Measurements from ENCODE around the gene SAMSN1.
"Not testable (repeated sequence)": the region's sequence is repeated elsewhere in the genome, so short reads cannot be mapped to it uniquely, and the experiment has no call there.

Gene SAMSN1

GRCh38 chr21:14531757-14532316, 14.3 kb downstream of the SAMSN1 start:
- no peak for DNase-seq (ENCODE audit: low read depth in 1 of 2, low spot score in 1 of 2)

- DNase-seq (ENCODE audit: low read depth in 1 of 2, low spot score in 1 of 2): no peak
Measured at GRCh38 chr21:14530592-14530991, 15.5 kb downstream of the SAMSN1 start.

- DNase-seq (ENCODE audit: low read depth in 1 of 2, low spot score in 1 of 2): no peak
Measured at GRCh38 chr21:14528815-14529214, 17.3 kb downstream of the SAMSN1 start.

GRCh38 chr21:14527696-14528652, 18.1 kb downstream of the SAMSN1 start:
- DNase-seq (ENCODE audit: low read depth in 1 of 2, low spot score in 1 of 2): no peak

GRCh38 chr21:14526836-14527695, 19.0 kb downstream of the SAMSN1 start:
- no peak for DNase-seq (ENCODE audit: low read depth in 1 of 2, low spot score in 1 of 2)

- DNase-seq (ENCODE audit: low read depth in 1 of 2, low spot score in 1 of 2): no peak
Measured at GRCh38 chr21:14526199-14526598, 19.9 kb downstream of the SAMSN1 start.

DNA sequence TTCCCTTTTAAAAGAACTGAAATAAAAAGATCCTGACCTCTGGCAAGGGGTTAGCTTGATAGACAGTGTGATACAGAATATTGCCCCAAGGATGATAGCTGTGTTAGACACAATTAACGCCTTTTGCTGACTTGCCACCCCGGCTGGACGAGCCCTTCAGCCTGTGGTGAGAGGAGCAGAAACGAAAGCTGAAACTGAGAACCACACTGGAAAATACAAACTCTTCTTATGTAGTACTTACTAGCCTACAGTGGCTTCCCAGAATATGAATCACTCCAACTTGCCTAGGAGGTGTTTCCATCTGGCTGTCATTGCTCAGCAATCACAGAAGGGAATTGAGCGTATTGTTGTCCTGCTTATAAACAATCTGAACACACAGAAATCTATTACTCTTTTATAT, 22.9 kb downstream of the SAMSN1 start:
- DNase-seq (ENCODE audit: low read depth in 1 of 2, low spot score in 1 of 2): no peak

GRCh38 chr21:14522736-14523135, 23.4 kb downstream of the SAMSN1 start:
- no peak for DNase-seq (ENCODE audit: low read depth in 1 of 2, low spot score in 1 of 2)

GRCh38 chr21:14520535-14520934, 25.6 kb downstream of the SAMSN1 start:
- no peak for DNase-seq (ENCODE audit: low read depth in 1 of 2, low spot score in 1 of 2)

DNA sequence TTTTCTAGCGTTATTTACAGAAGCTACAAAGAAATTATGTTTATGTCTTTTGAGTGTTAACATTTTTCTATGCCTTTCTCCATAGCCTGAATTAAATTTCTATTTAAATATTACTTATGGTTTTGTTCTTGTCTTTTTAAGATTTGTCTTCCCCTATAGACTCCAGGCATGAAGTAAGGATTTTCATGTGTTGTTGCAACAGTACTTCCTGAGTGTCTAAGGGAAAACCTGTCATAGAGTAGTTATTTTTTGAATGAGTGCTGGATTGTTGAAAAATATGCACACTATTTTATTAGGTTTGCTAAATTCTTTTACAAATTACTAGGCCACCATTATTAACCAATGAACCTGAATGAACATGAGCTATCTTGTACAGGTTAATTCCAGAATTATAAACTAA, 27.1 kb downstream of the SAMSN1 start:
- no peak for DNase-seq (ENCODE audit: low read depth in 1 of 2, low spot score in 1 of 2)

DNA sequence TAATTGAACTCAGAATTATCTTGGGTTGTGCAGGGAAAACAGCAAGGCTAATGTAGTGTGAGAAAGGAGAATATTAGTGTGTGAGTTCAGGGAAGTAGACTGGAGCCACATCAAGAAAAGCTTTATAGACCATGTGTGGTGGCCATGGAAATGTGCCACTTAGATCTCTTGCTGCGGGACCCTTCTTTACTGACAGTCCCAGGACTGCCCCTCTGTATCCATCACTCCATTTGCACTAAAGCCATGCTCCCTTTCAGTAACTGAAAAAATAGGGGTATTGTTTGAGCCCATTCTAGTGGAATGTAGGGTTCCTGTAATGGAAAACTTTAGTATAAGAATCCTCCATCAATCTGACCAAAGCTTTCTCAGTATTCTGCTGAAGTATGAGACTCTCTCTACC, 32.3 kb downstream of the SAMSN1 start:
- DNase-seq (ENCODE audit: low read depth in 1 of 2, low spot score in 1 of 2): no peak

DNA sequence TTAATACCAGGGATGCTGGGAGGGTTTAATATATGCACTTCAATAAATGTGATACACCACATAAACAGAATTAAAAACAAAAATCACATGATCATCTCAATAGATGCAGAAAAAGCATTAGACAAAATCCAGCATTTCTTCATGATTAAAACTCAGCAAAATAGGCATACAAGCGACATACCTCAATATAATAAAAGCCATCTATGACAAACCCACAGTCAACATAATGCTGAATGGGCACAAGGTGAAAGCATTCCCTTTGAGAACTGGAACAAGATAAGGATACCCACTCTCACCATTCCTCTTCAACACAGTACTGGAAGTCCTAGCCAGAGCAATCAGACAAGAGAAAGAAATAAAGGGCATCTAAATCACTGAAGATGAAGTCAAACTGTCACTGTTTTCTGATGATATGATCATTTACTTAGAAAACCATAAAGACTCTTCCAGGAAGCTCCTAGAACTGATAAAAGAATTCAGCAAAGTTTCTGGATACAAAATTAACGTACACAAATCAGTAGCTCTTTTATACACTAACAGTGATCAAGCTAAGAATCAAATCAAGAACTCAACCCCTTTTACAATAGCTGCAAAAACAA, 39.2 kb downstream of the SAMSN1 start:
- DNase-seq (ENCODE audit: low read depth in 1 of 2, low spot score in 1 of 2): not testable (repeated sequence)

GRCh38 chr21:14500873-14501272, 45.2 kb downstream of the SAMSN1 start:
- DNase-seq (ENCODE audit: low read depth in 1 of 2, low spot score in 1 of 2): no peak

DNA sequence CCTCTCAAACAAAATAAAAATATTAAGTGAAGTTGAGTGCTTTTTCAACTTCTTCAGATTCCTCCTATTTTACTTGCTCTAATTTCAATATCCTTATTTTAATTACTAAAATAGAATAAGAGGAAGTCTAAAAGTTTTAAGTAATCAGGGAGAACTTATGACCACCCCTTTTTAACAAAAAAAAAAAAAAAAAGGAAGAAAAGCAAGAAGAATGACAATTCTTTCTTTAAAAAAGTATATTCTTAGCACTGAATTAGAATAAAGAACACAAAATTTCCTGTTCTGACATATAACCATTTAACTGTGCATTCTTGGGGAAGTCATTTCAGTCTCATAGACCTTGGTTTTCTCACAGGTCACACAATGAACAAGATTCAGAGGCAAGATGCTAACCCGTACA, 46.8 kb downstream of the SAMSN1 start:
- no peak for DNase-seq (ENCODE audit: low read depth in 1 of 2, low spot score in 1 of 2)

- DNase-seq (ENCODE audit: low read depth in 1 of 2, low spot score in 1 of 2): no peak
Measured at GRCh38 chr21:14497825-14498224, 48.3 kb downstream of the SAMSN1 start.

- no peak for DNase-seq (ENCODE audit: low read depth in 1 of 2, low spot score in 1 of 2)
Measured at GRCh38 chr21:14495075-14495474, 51.0 kb downstream of the SAMSN1 start.

DNA sequence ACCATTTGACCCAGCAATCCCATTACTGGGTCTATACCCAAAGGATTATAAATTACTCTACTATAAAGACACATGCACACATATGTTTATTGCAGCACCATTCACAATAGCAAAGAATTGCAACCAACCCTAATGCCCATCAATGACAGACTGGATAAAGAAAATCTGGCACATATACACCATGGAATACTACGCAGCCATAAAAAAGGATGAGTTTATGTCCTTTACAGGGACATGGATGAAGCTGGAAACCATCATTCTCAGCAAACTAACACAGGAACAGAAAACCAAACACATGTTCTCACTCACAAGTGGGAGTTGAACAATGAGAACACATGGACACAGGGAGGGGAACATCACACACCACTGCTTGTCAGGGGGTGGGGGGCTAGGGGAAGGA, 51.9 kb downstream of the SAMSN1 start:
- DNase-seq (ENCODE audit: low read depth in 1 of 2, low spot score in 1 of 2): not testable (repeated sequence)

DNA sequence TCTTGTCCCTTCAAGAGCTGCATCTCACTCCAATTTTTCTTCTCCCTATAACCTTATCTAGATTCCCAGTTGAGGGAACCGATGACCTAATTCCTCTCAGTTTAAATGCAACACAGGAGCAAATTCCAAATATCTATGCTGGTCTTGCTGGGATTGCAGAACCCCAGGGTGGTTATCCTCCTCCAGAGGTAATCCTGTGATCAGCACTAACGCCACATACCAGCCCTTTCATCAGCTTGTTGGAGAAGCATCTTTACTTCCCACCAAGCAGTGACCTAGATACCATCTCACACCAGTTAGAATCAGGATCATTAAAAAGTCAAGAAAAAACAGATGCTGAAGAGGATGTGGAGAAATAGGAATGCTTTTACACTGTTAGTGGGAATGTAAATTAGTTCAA, 52.4 kb downstream of the SAMSN1 start:
- DNase-seq (ENCODE audit: low read depth in 1 of 2, low spot score in 1 of 2): no peak

GRCh38 chr21:14492931-14493330, 53.2 kb downstream of the SAMSN1 start:
- DNase-seq (ENCODE audit: low read depth in 1 of 2, low spot score in 1 of 2): no peak

- no peak for DNase-seq (ENCODE audit: low read depth in 1 of 2, low spot score in 1 of 2)
Measured at GRCh38 chr21:14491269-14491681, 54.8 kb downstream of the SAMSN1 start.

DNA sequence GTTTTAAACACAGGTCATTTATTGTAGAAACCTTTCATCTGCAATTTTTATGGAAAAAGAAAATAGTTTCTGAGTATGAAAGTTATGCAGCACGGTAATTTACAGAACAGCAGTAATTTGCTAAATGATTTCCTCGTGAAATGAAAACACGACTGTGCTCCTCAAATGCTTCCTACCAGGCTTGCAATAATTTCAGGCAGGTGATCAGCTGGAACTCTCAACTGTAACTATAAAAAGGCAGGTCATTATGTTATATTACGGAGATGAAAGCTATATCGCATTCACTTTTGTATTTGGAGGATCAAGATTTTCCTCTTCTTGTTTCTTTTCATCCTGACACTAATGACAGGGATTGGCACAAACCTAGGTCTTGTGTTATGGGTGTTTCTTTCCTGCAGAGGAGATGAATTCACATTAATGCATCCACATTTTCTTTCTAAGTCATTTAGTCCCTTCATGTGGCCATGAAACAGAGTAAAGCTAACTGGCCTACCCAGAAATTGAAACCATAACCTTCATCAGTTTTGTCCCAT, 57.4 kb downstream of the SAMSN1 start:
- no peak for DNase-seq (ENCODE audit: low read depth in 1 of 2, low spot score in 1 of 2)
